A549 (cell line): Measurements from ENCODE around the gene SAMD7. TPM values are rescaled to one million over a fixed set of nuclear protein-coding genes. Genes with fewer than 3 reads are reported as not detected.

Experiments used
- ATAC-seq, 2 experiments: fragments of 200-7000 bp in 1 of 2; fragments of >200 bp in 1 of 2; cut with Nextera tagmentation in 1 of 2; cut with Tn5 transposase in 1 of 2; 3 replicates each; pipeline versions ENCODE4 v1.8.0 to v1.9.1; 2018 to 2020; ENCODE audit warnings: mild to moderate bottlenecking in 1 of 2, moderate library complexity in 1 of 2
- CTCF ChIA-PET: fragments of 300-600 bp; sonication (Branson Sonifier 250); formaldehyde crosslinking; extraction: SDS; loops from one replicate; lab custom pipeline; 2021; ENCODE audit warnings: antibody characterized with exemption, inconsistent platforms; lab: Yijun Ruan, JAX
- POLR2A ChIA-PET: fragments of 350-600 bp; formaldehyde crosslinking; extraction: SDS; loops from one replicate; lab custom pipeline; 2021; ENCODE audit warnings: antibody characterized with exemption, inconsistent platforms; lab: Yijun Ruan, JAX
- DNase-seq, 2 experiments: peaks; one replicate each; pipeline versions ENCODE4 v3.0.0 to v3.0.0-alpha.2; 2011 to 2016; ENCODE audit warnings: low read depth in 1 of 2, low spot score in 1 of 2
- FAIRE-seq: peaks from 2 replicates; lab custom pipeline; 2011; peaks lifted over from hg19 to GRCh38; lab: Jason Lieb, UNC
- H3K27ac ChIP-seq, 2 experiments: fragments of >200 bp; sonication (Bioruptor Twin); formaldehyde crosslinking; 3 replicates each; pipeline ENCODE4 v1.5.1; 2016 to 2017
- H3K4me1 ChIP-seq: fragments of >200 bp; sonication (Bioruptor Twin); formaldehyde crosslinking; 3 replicates; pipeline ENCODE4 v1.6.1; 2016
- H3K4me2 ChIP-seq: fragments of >200 bp; sonication (Bioruptor Twin); formaldehyde crosslinking; 3 replicates; pipeline ENCODE4 v1.6.1; 2016
- H3K4me3 ChIP-seq: fragments of >200 bp; sonication (Bioruptor Twin); formaldehyde crosslinking; 3 replicates; pipeline ENCODE4 v1.5.1; 2016
- H3K9me3 ChIP-seq: fragments of >200 bp; sonication (Bioruptor Twin); formaldehyde crosslinking; 3 replicates; pipeline ENCODE4 v1.6.1; 2016
- ATOH8 ChIP-seq: fragments of 250-450 bp; sonication (Bioruptor Pico); IDR thresholded peaks from 2 replicates; pipeline ENCODE4 v1.5.0; 2020; ENCODE audit warnings: low read depth, mild to moderate bottlenecking, moderate library complexity
- BHLHE40 ChIP-seq: IDR thresholded peaks from 2 replicates; pipeline ENCODE4 v1.6.1; 2012; ENCODE audit warnings: low read depth, low read length, inconsistent platforms
- CBX2 ChIP-seq: fragments of 200-600 bp; sonication (generic); IDR thresholded peaks from 2 replicates; pipeline ENCODE4 v1.6.1; 2016; ENCODE audit warnings: low read depth, mild to moderate bottlenecking, borderline replicate concordance
- CBX8 ChIP-seq: fragments of 200-600 bp; sonication (generic); IDR thresholded peaks from 2 replicates; pipeline ENCODE4 v1.6.1; 2016
- CEBPB ChIP-seq, 2 experiments: fragments of >200 bp in 1 of 2; sonication (Bioruptor Twin) in 1 of 2; formaldehyde crosslinking in 1 of 2; IDR thresholded peaks; 2 replicates each; pipeline ENCODE4 v1.6.1; 2012 to 2016
- CHD2 ChIP-seq: fragments of 150-350 bp; IDR thresholded peaks from 2 replicates; pipeline ENCODE4 v1.6.1; 2014; ENCODE audit warnings: low read length; ENCODE audit not compliant: partially characterized antibody
- CHD4 ChIP-seq: fragments of 200-600 bp; sonication (generic); IDR thresholded peaks from 2 replicates; pipeline ENCODE4 v1.6.1; 2016; ENCODE audit warnings: antibody characterized with exemption, mild to moderate bottlenecking, borderline replicate concordance
- EHF ChIP-seq: fragments of 250-450 bp; sonication (Bioruptor Pico); IDR thresholded peaks from 2 replicates; pipeline ENCODE4 v1.5.0; 2020; ENCODE audit warnings: mild to moderate bottlenecking
- EHMT2 ChIP-seq: fragments of 200-600 bp; sonication (generic); IDR thresholded peaks from 2 replicates; pipeline ENCODE4 v1.6.1; 2016; ENCODE audit warnings: antibody characterized with exemption, low read depth, mild to moderate bottlenecking, moderate library complexity
- FOSB ChIP-seq: fragments of 250-450 bp; sonication (Bioruptor Pico); IDR thresholded peaks from 2 replicates; pipeline ENCODE4 v1.5.0; 2020; ENCODE audit warnings: mild to moderate bottlenecking, moderate library complexity
- FOXS1 ChIP-seq: fragments of 250-450 bp; sonication (Bioruptor Pico); IDR thresholded peaks from 2 replicates; pipeline ENCODE4 v1.5.0; 2020; ENCODE audit warnings: mild to moderate bottlenecking, moderate library complexity
- GATA3 ChIP-seq: IDR thresholded peaks from 2 replicates; pipeline ENCODE4 v1.6.1; 2012; ENCODE audit warnings: borderline replicate concordance
- HOXA7 ChIP-seq: fragments of 250-450 bp; sonication (Bioruptor Pico); IDR thresholded peaks from 2 replicates; pipeline ENCODE4 v1.5.0; 2020; ENCODE audit warnings: mild to moderate bottlenecking, moderate library complexity
- HOXB13 ChIP-seq: fragments of 250-450 bp; sonication (Bioruptor Pico); IDR thresholded peaks from 2 replicates; pipeline ENCODE4 v1.5.0; 2020; ENCODE audit warnings: low read depth, mild to moderate bottlenecking, moderate library complexity
- JUN ChIP-seq, 2 experiments: fragments of >200 bp; sonication (Bioruptor Twin); formaldehyde crosslinking; IDR thresholded peaks; 2 replicates in 1 of 2; 3 replicates in 1 of 2; pipeline ENCODE4 v1.6.1; 2016 to 2017
- JUNB ChIP-seq: fragments of >200 bp; sonication (Bioruptor Twin); formaldehyde crosslinking; IDR thresholded peaks from 2 replicates; pipeline ENCODE4 v1.6.1; 2016
- NFE2L2 ChIP-seq: fragments of 150-350 bp; conservative IDR thresholded peaks from 2 replicates; pipeline ENCODE4 v1.6.1; 2014; ENCODE audit warnings: low read length
- PHF8 ChIP-seq: fragments of 200-600 bp; sonication (generic); IDR thresholded peaks from 2 replicates; pipeline ENCODE4 v1.6.1; 2016; ENCODE audit warnings: low read depth, mild to moderate bottlenecking, antibody characterized with exemption, moderate library complexity, borderline replicate concordance
- RAD21 ChIP-seq, 2 experiments: fragments of >200 bp in 1 of 2; sonication (Bioruptor Twin) in 1 of 2; formaldehyde crosslinking in 1 of 2; IDR thresholded peaks in 1 of 2; conservative IDR thresholded peaks in 1 of 2; 2 replicates in 1 of 2; 3 replicates in 1 of 2; pipeline ENCODE4 v1.6.1; 2012 to 2018; ENCODE audit warnings: inconsistent platforms in 1 of 2
- REST ChIP-seq: fragments of 200-600 bp; sonication (generic); IDR thresholded peaks from 2 replicates; pipeline ENCODE4 v1.6.1; 2016; ENCODE audit warnings: antibody characterized with exemption, mild to moderate bottlenecking, moderate library complexity
- RFX5 ChIP-seq: fragments of 450-650 bp; IDR thresholded peaks from 2 replicates; pipeline ENCODE4 v1.7.1; 2014; ENCODE audit warnings: antibody characterized with exemption, mild to moderate bottlenecking, moderate library complexity
- TFCP2L1 ChIP-seq: fragments of 250-450 bp; sonication (Bioruptor Pico); IDR thresholded peaks from 2 replicates; pipeline ENCODE4 v1.5.0; 2021; ENCODE audit warnings: mild to moderate bottlenecking
- ZFP36 ChIP-seq: fragments of 450-650 bp; IDR thresholded peaks from 2 replicates; pipeline ENCODE4 v1.6.1; 2014; ENCODE audit warnings: borderline replicate concordance; ENCODE audit not compliant: partially characterized antibody
- ZNF302 ChIP-seq: fragments of 250-450 bp; sonication (Bioruptor Pico); IDR thresholded peaks from 2 replicates; pipeline ENCODE4 v1.9.0; 2021; ENCODE audit warnings: inconsistent platforms, mild to moderate bottlenecking, moderate library complexity
- ZSCAN20 ChIP-seq: fragments of 250-450 bp; sonication (Bioruptor Pico); IDR thresholded peaks from 2 replicates; pipeline ENCODE4 v1.8.0; 2022; ENCODE audit warnings: mild to moderate bottlenecking, moderate library complexity
- WGBS: methylation state at CpG from one replicate; pipeline ENCODE4 v1.1.6; 2017; ENCODE audit errors: missing lambda C conversion rate; 5-methylcytosine and 5-hydroxymethylcytosine counted together
- polyA plus RNA-seq, 4 experiments: library from polyadenylated mRNA; depleted of rRNA in 3 of 4; stranded (reverse); fragments of >200 nt; fragmentation: RNase III in 1 of 4; extraction: RNeasy Plus Mini Kit Qiagen cat#74134 plus additional on column Dnase treatment in 1 of 4; gene quantifications; 2 replicates in 3 of 4; 3 replicates in 1 of 4; pipeline ENCODE4 v1.2.3, GENCODE V29; 2011 to 2017
- TF ChIP-seq, protein P1 (sequence below): fragments of >200 bp; sonication (Bioruptor Twin); formaldehyde crosslinking; IDR thresholded peaks from 3 replicates; pipeline ENCODE4 v1.6.1; 2016
- TF ChIP-seq, protein P2 (sequence below): fragments of >200 bp; sonication (Bioruptor Twin); formaldehyde crosslinking; IDR thresholded peaks from 3 replicates; pipeline ENCODE4 v1.5.1; 2016

SAMD7 gene
- polyA plus RNA-seq, 2 of the 4 experiments (the other 2 are of a cell fraction) = not detected

DNA sequence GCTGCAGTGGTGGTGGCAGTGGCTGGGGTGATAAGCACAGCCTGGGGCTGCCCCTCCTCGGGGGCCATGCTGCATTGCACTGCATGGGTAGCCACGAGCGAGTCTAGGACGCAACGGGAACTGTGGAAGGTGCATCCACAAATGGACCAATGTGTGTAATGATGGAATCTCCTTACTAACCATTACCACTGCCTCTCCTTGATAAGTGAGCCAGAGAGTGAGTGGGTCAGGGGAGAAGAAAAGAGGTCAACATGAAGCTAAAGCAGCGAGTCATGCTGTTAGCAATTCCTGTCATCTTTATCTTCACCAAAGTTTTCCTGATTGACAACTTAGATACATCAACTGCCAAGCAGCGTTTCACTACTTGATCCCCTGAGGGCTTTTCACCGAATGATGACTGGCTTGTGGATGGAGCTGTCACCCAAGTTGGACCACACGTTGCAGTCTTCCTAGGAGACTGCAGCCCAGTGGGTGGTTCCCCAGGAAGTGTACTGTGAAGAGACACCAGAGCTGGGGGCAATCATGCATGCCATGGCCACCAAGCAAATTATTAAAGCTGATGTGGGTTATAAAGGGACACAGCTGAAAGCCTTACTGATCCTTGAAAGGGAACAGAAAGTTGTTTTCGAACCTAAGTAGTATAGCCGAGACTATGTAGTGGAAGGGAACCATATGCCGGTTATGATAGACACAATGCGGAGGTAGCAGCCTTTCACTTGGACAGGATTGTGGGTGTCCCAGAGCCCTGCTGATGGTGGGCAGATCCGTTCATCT lies 20.6 kb downstream of the SAMD7 start:
- ChIA-PET POLR2A (no interaction called here), CTCF (no interaction called here)
- Histone ChIP-seq H3K4me2 (no peak overlapping the region), H3K4me1 (no peaks in the 10 kb centered on the region), H3K4me3 (no peak overlapping the region), H3K9me3 (no peaks in the 10 kb centered on the region), H3K27ac (no peak overlapping the region)
- WGBS = 58% methylated on average over 14 of the region's 14 CpGs
- DNase-seq (no peak), ATAC-seq (no peak), FAIRE-seq (no peak)
- no peak for TF ChIP-seq CHD4
- TF ChIP-seq CBX2 = no peak
- no peak for TF ChIP-seq CHD2
- TF ChIP-seq BHLHE40 = no peak
- no peak for TF ChIP-seq REST
- no peak for TF ChIP-seq ATOH8 (CRISPR knock-in tag)
- no peak for TF ChIP-seq CEBPB (IDR thresholded peaks at IDR 0.05)
- no peak for TF ChIP-seq NFE2L2
- TF ChIP-seq, protein P1, sequence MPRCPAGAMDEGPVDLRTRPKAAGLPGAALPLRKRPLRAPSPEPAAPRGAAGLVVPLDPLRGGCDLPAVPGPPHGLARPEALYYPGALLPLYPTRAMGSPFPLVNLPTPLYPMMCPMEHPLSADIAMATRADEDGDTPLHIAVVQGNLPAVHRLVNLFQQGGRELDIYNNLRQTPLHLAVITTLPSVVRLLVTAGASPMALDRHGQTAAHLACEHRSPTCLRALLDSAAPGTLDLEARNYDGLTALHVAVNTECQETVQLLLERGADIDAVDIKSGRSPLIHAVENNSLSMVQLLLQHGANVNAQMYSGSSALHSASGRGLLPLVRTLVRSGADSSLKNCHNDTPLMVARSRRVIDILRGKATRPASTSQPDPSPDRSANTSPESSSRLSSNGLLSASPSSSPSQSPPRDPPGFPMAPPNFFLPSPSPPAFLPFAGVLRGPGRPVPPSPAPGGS = no peak
- no peak for TF ChIP-seq JUNB

- ChIA-PET CTCF (no interaction called here), POLR2A (interaction anchor here (1.2 kb wide), 1 partner anchor 168 kb away, joined by 8 read pairs; no protein-coding TSS in a partner anchor)
- no peak for TF ChIP-seq NFE2L2
- TF ChIP-seq RFX5 = no peak
- no peak for TF ChIP-seq EHF
- no peak for TF ChIP-seq FOSB (CRISPR knock-in tag)
- TF ChIP-seq GATA3 = no peak
- TF ChIP-seq CHD4 = no peak
- TF ChIP-seq EHMT2 = no peak
- TF ChIP-seq ZNF302 (CRISPR knock-in tag) = no peak
- TF ChIP-seq TFCP2L1 (CRISPR knock-in tag) = no peak
- no peak for TF ChIP-seq RAD21 (conservative IDR thresholded peaks at IDR 0.05 in 1 of 2, IDR thresholded peaks at IDR 0.05 in 1 of 2)
- no peak for TF ChIP-seq HOXA7
- TF ChIP-seq FOXS1 (CRISPR knock-in tag) = no peak
- TF ChIP-seq, protein P1 = no peak
- TF ChIP-seq ZSCAN20 (CRISPR knock-in tag) = no peak
- TF ChIP-seq CBX8 = no peak
- no peak for TF ChIP-seq HOXB13 (CRISPR knock-in tag)
- no peak for TF ChIP-seq JUN (IDR thresholded peaks at IDR 0.05)
- TF ChIP-seq, protein P2, sequence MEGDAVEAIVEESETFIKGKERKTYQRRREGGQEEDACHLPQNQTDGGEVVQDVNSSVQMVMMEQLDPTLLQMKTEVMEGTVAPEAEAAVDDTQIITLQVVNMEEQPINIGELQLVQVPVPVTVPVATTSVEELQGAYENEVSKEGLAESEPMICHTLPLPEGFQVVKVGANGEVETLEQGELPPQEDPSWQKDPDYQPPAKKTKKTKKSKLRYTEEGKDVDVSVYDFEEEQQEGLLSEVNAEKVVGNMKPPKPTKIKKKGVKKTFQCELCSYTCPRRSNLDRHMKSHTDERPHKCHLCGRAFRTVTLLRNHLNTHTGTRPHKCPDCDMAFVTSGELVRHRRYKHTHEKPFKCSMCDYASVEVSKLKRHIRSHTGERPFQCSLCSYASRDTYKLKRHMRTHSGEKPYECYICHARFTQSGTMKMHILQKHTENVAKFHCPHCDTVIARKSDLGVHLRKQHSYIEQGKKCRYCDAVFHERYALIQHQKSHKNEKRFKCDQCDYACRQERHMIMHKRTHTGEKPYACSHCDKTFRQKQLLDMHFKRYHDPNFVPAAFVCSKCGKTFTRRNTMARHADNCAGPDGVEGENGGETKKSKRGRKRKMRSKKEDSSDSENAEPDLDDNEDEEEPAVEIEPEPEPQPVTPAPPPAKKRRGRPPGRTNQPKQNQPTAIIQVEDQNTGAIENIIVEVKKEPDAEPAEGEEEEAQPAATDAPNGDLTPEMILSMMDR = no peak
- no peak for TF ChIP-seq PHF8
- no peak for TF ChIP-seq ZFP36
- Histone ChIP-seq H3K4me3 (no peak overlapping the region), H3K9me3 (no peaks in the 10 kb centered on the region), H3K4me1 (no peaks in the 10 kb centered on the region), H3K4me2 (no peak overlapping the region), H3K27ac (no peak overlapping the region)
- ATAC-seq (no peak), DNase-seq (no peak), FAIRE-seq (no peak)
- WGBS = 0% methylated on average over 1 of the region's 1 CpG
These were observed 27.9 kb downstream of the SAMD7 start for GRCh38 chr3:169939320-169939719.
